AG10803 (cell line): ENCODE results near the gene UBR4.
A peak's percentile ranks its signal among the peaks of the same experiment; 100 is the strongest.
"Not testable (repeated sequence)": the region's sequence is repeated elsewhere in the genome, so short reads cannot be mapped to it uniquely, and the experiment has no call there.

Experiments
- DNase-seq: peaks from one replicate; pipeline ENCODE4 v3.0.0; 2010; ENCODE audit warnings: low read depth
- H3K4me3 ChIP-seq: 2 replicates; pipeline ENCODE4 v1.5.1; 2011; ENCODE audit warnings: mild to moderate bottlenecking, low read length, control low read depth
- CTCF ChIP-seq: conservative IDR thresholded peaks from 2 replicates; pipeline ENCODE4 v1.5.1; 2011; ENCODE audit warnings: mild to moderate bottlenecking, low read length, control low read depth, inconsistent platforms

UBR4 gene

GRCh38 chr1:19229229-19229628 lies 19.2 kb upstream of the UBR4 start:
- H3K4me3 ChIP-seq: no peak overlapping the region
- no peak for DNase-seq
- TF ChIP-seq CTCF: no peak

- TF ChIP-seq CTCF: no peak
- DNase-seq: no peak
- no peak overlapping the region for H3K4me3 ChIP-seq
Measured at GRCh38 chr1:19222979-19223824, 13.1 kb upstream of the UBR4 start.

- no peak overlapping the region for H3K4me3 ChIP-seq
- TF ChIP-seq CTCF: no peak
- DNase-seq: no peak
Measured at GRCh38 chr1:19222573-19222972, 12.5 kb upstream of the UBR4 start.

GRCh38 chr1:19220991-19221390 lies 10.9 kb upstream of the UBR4 start:
- no peak for TF ChIP-seq CTCF
- H3K4me3 ChIP-seq: no peak overlapping the region
- peak; percentile 33 for DNase-seq

- no peak overlapping the region for H3K4me3 ChIP-seq
- no peak for TF ChIP-seq CTCF
- no peak for DNase-seq
Measured at GRCh38 chr1:19220080-19220846, 10.2 kb upstream of the UBR4 start.

GRCh38 chr1:19219451-19219850 lies 9.4 kb upstream of the UBR4 start:
- peak; percentile 39 for DNase-seq
- TF ChIP-seq CTCF: no peak
- no peak overlapping the region for H3K4me3 ChIP-seq

- DNase-seq, H3K4me3 ChIP-seq: not testable (repeated sequence)
Measured at GRCh38 chr1:19216585-19216984, 6.5 kb upstream of the UBR4 start.
